Stimulated activated CD8-positive, alpha-beta memory T cell treated with anti-CD3 and anti-CD28 coated beads, Interleukin-2, amount 100 ng/mL, for 48 hours (primary cell): ENCODE data around the gene RBBP4.
"Not testable (repeated sequence)": the region's sequence is repeated elsewhere in the genome, so short reads cannot be mapped to it uniquely, and the experiment has no call there.

Experiments used
- DNase-seq, 2 donors: peaks; one replicate each; pipeline ENCODE4 v3.0.0-alpha.2; 2020; ENCODE audit warnings: low read depth in 2 of 2

The RBBP4 gene

GRCh38 chr1:32639489-32640075 is 11.4 kb upstream of the RBBP4 start:
- DNase-seq: no peak

- DNase-seq: not testable (repeated sequence)
Measured at GRCh38 chr1:32642292-32642827, 8.6 kb upstream of the RBBP4 start.

GRCh38 chr1:32644426-32644825 is 6.6 kb upstream of the RBBP4 start:
- no peak for DNase-seq

- DNase-seq: no peak
Measured at GRCh38 chr1:32647308-32648134, 3.5 kb upstream of the RBBP4 start.

GRCh38 chr1:32650248-32650751 is 708 bp upstream of the RBBP4 start, which contains the start of gene ZBTB8OS:
TSS of gene ZBTB8OS (minus strand) at chr1:32650550. CDS start at chr1:32650529, 21 bp downstream.
- DNase-seq: peak; percentile 66 to 77

- no peak for DNase-seq
Measured at GRCh38 chr1:32651461-32652073, 559 bp downstream of the RBBP4 start.

GRCh38 chr1:32652244-32652962 is 1.4 kb downstream of the RBBP4 start:
- no peak for DNase-seq

- no peak for DNase-seq
Measured at GRCh38 chr1:32659581-32659980, 8.6 kb downstream of the RBBP4 start.

- no peak for DNase-seq
Measured at GRCh38 chr1:32665915-32666314, 14.9 kb downstream of the RBBP4 start.

- DNase-seq: no peak
Measured at GRCh38 chr1:32666901-32667566, 16.0 kb downstream of the RBBP4 start.

GRCh38 chr1:32668716-32669115 is 17.7 kb downstream of the RBBP4 start:
- DNase-seq: not testable (repeated sequence)

GRCh38 chr1:32676945-32677344 is 25.9 kb downstream of the RBBP4 start:
- no peak for DNase-seq

GRCh38 chr1:32679993-32680392 is 29.0 kb downstream of the RBBP4 start:
- DNase-seq: not testable (repeated sequence)

- no peak for DNase-seq
Measured at GRCh38 chr1:32680642-32681041, 29.6 kb downstream of the RBBP4 start.

- DNase-seq: no peak
Measured at GRCh38 chr1:32681509-32681908, 30.5 kb downstream of the RBBP4 start.

GRCh38 chr1:32681999-32682398 is 31.0 kb downstream of the RBBP4 start:
- DNase-seq: no peak

- no peak for DNase-seq
Measured at GRCh38 chr1:32683397-32683796, 32.4 kb downstream of the RBBP4 start.

- no peak for DNase-seq
Measured at GRCh38 chr1:32684167-32684811, 33.3 kb downstream of the RBBP4 start.

- DNase-seq: no peak
Measured at GRCh38 chr1:32685498-32685897, 34.5 kb downstream of the RBBP4 start.

GRCh38 chr1:32686387-32686786 is 35.4 kb downstream of the RBBP4 start:
- DNase-seq: no peak
